Naive thymus-derived CD8-positive, alpha-beta T cell (primary cell): ENCODE results near the gene CRYM. TPM values are rescaled to one million over a fixed set of nuclear protein-coding genes. Genes with fewer than 3 reads are reported as not detected.
"Not testable (repeated sequence)": the region's sequence is repeated elsewhere in the genome, so short reads cannot be mapped to it uniquely, and the experiment has no call there.

Experiments used
- ATAC-seq, 2 donors: fragments of 150-1000 bp; cut with Tn5 transposase in 1 of 2; sonication (Bioruptor Pico), chemical (Tn5 transposase) in 1 of 2; 1 replicate in 1 of 2; 2 replicates in 1 of 2; pipeline ENCODE4 v1.10.0; 2021; ENCODE audit warnings: mild to moderate bottlenecking in 2 of 2, moderate library complexity in 2 of 2
- POLR2A ChIA-PET: fragments of 350-600 bp; sonication (Branson Sonifier 250); formaldehyde crosslinking; loops from one replicate; lab custom pipeline; 2021; ENCODE audit warnings: antibody characterized with exemption; lab: Charles Lee
- DNase-seq, 10 donors: peaks; one replicate each; pipeline versions ENCODE4 v3.0.0 to v3.0.0-alpha.2; 2020 to 2022
- H3K27ac Mint-ChIP-seq, 10 donors: one replicate each; pipeline ENCODE4 v1.8.0; 2020 to 2022; ENCODE audit warnings: mild to moderate bottlenecking in 10 of 10, mixed read lengths in 10 of 10, moderate library complexity in 4 of 10, inconsistent platforms in 1 of 10
- H3K27me3 Mint-ChIP-seq, 5 donors: one replicate each; pipeline ENCODE4 v1.8.0; 2021 to 2022; ENCODE audit warnings: mixed read lengths in 5 of 5
- H3K36me3 Mint-ChIP-seq, 3 donors: one replicate each; pipeline ENCODE4 v1.8.0; 2020 to 2022; ENCODE audit warnings: mixed read lengths in 3 of 3, mild to moderate bottlenecking in 2 of 3, inconsistent platforms in 1 of 3
- H3K4me1 Mint-ChIP-seq, 4 donors: one replicate each; pipeline ENCODE4 v1.8.0; 2021 to 2022; ENCODE audit warnings: mixed read lengths in 4 of 4
- H3K4me3 Mint-ChIP-seq, 10 donors: one replicate each; pipeline ENCODE4 v1.8.0; 2020 to 2022; ENCODE audit warnings: mild to moderate bottlenecking in 10 of 10, mixed read lengths in 10 of 10, moderate library complexity in 6 of 10, inconsistent platforms in 1 of 10
- H3K9me3 Mint-ChIP-seq, 9 donors: one replicate each; pipeline ENCODE4 v1.8.0; 2020 to 2022; ENCODE audit warnings: mixed read lengths in 9 of 9, mild to moderate bottlenecking in 3 of 9, inconsistent platforms in 1 of 9, moderate library complexity in 1 of 9
- polyA plus RNA-seq, 3 donors: library from polyadenylated mRNA; unstranded; fragments of 300-500 nt; fragmentation: Illumina TruSeq; gene quantifications; one replicate each; pipeline ENCODE4 v1.2.3, GENCODE V29; 2021
- total RNA-seq, 8 experiments: library from RNA in 2 of 8; stranded (reverse) in 2 of 8; gene quantifications; one replicate each; pipeline ENCODE4 v1.2.3 and lab custom pipeline; 2021 to 2026

Gene CRYM
- total RNA-seq (not detected), polyA plus RNA-seq (not detected), total RNA-seq (lab: John Stamatoyannopoulos, UW) (0 reads per million in 6 experiments)

DNA sequence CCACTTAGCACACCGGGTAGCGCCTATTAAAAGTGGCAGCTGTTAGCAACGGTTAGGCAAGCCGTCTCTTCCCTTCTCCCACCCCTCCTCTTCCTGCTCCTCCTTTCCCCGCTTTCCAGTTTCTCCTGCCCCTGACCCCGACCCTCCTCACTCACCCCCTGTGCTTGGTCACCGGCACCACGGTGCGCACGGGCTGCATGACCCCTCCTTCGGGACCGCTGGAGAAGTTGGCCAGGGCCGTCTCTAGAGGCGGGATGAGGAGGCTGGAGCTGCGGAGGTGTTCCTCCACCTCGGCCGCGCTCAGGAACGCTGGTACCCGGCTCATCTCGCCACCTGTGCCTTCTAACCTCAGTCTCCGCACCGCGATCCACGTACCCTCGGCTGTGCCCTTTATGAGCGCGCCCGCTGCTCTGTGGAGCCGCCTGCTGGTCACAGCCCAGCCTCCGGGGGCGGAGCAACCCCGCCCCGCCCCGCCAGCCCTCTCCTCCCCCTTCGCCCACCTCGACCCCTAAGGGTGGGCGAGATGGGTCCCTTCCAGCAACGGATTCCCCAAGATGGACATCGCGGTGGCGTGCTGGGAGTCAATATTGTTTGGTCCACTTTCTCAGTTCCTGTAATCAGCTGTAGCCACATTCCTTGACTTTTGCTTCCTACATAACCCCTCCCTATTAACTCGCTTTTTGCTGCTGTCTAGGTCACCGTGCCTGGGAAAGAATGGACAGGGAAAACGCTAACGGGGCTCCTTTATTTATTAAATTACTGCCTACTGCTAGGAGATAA is at the start of gene CRYM:
TSS of gene CRYM (minus strand) at position 364 of the 780 bp plus-strand sequence. CDS start at position 325, 39 bp downstream.
- Mint-ChIP-seq H3K27ac (no peak within 1 kb of the TSS), H3K9me3 (peaks cover 0 to 6% (median 0%) of the 10 kb centered on the region in 9 donors), H3K4me3 (peak within 1 kb of the TSS in 7 of 10 donors; percentile 38 to 70 (median 54)), H3K4me1 (peaks cover 0 to 15% (median 7%) of the 10 kb centered on the region in 4 donors), H3K27me3 (peaks cover 54 to 76% (median 62%) of the 10 kb centered on the region in 5 donors), H3K36me3 (no peaks in the 10 kb centered on the region)
- DNase-seq (peak in 4 of 10 donors; percentile 15 to 37 (median 34)), ATAC-seq (peak; percentile 61 to 68)
- POLR2A ChIA-PET: interaction anchor here (1.1 kb wide), 1 partner anchor 19 kb away, joined by 3 read pairs; no protein-coding TSS in a partner anchor

DNA sequence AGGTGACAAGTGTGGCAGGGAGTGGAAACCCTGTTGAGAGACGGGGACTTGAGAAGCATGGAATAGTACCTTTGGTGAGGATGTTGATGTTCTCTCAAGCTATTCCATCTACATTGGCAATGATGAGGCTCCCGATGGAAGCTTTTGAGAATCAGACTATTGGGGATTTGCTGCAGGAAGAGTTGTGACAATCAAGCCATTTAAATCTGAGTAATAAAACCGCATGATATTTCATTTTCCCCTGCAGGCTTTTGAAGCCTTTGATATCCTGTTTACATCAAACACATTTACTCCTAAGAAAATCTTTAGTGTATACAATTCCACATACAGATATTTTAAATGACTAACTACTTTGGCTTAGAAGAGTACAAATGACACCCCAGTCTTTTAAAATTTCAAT is 49.0 kb upstream of the CRYM start:
- Mint-ChIP-seq H3K27me3 (peaks cover 0 to 16% (median 3%) of the 10 kb centered on the region in 5 donors), H3K4me3 (no peak overlapping the region), H3K27ac (no peak overlapping the region), H3K9me3 (peaks cover 0 to 37% (median 15%) of the 10 kb centered on the region in 9 donors), H3K36me3 (peaks cover 4 to 15% (median 11%) of the 10 kb centered on the region in 3 donors), H3K4me1 (no peaks in the 10 kb centered on the region)
- DNase-seq (no peak), ATAC-seq (no peak)
- POLR2A ChIA-PET: no interaction called here

DNA sequence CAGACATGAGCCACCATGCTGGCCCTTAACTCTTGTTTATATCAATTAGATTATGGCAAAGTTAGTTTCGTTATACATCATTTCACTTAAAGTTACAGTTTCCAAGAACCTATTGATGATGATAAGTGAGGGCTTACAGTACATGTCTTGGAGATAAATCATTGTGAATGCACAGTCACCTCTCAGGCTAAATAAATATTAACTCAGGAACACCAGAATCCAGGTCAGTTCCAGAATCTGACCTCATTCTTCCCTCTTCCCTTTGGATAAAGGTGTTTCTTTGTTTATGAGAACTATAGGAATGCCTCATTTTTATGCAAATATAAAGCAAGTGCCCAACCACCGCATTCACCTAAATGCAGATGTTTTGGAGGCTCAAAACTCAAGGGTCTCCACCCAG is 48.4 kb upstream of the CRYM start:
- POLR2A ChIA-PET: no interaction called here
- peak overlapping the region in 1 of 10 donors; percentile 32 for H3K27ac Mint-ChIP-seq
- no peak for ATAC-seq
- H3K9me3 Mint-ChIP-seq: peaks cover 0 to 37% (median 15%) of the 10 kb centered on the region in 9 donors
- H3K4me1 Mint-ChIP-seq: no peaks in the 10 kb centered on the region
- no peak for DNase-seq
- H3K36me3 Mint-ChIP-seq: peaks cover 3 to 15% (median 11%) of the 10 kb centered on the region in 3 donors
- no peak overlapping the region for H3K4me3 Mint-ChIP-seq
- H3K27me3 Mint-ChIP-seq: peaks cover 0 to 16% (median 3%) of the 10 kb centered on the region in 5 donors

DNA sequence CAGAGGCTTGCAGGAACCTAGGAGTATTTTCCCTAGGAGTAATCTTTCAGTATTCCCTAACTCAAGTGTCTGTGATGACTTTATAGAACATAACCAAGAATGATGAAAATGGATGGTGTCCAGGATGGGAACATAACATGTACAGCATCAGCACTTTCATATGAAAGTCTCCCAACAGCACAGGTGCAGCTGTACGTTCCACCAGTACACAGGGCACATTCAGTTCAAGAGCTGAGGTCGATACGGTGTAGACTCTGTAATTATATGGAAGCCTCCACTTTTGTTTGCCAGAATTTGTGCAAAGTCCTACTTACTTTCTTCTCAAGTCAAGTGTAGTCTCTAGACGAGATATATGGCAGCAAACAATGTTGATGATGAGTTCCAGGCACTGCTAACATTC is 46.2 kb upstream of the CRYM start:
- H3K4me3 Mint-ChIP-seq: no peak overlapping the region
- peaks cover 3 to 15% (median 9%) of the 10 kb centered on the region in 3 donors for H3K36me3 Mint-ChIP-seq
- POLR2A ChIA-PET: no interaction called here
- H3K9me3 Mint-ChIP-seq: peaks cover 0 to 25% (median 13%) of the 10 kb centered on the region in 9 donors
- ATAC-seq (no peak), DNase-seq (no peak)
- H3K27ac Mint-ChIP-seq: no peak overlapping the region
- H3K27me3 Mint-ChIP-seq: peaks cover 1 to 27% (median 5%) of the 10 kb centered on the region in 5 donors
- no peaks in the 10 kb centered on the region for H3K4me1 Mint-ChIP-seq

GRCh38 chr16:21322251-21322650 is 44.2 kb upstream of the CRYM start:
- H3K4me1 Mint-ChIP-seq, POLR2A ChIA-PET, DNase-seq, H3K36me3 Mint-ChIP-seq, H3K27ac Mint-ChIP-seq, H3K4me3 Mint-ChIP-seq, ATAC-seq, H3K9me3 Mint-ChIP-seq: not testable (repeated sequence)
- peaks cover 0 to 12% (median 5%) of the 10 kb centered on the region in 5 donors for H3K27me3 Mint-ChIP-seq

GRCh38 chr16:21321736-21322135 is 43.6 kb upstream of the CRYM start:
- Mint-ChIP-seq H3K27me3 (peaks cover 0 to 12% (median 5%) of the 10 kb centered on the region in 5 donors), H3K27ac (no peak overlapping the region), H3K4me1 (no peaks in the 10 kb centered on the region), H3K9me3 (peaks cover 0 to under 1% (median 0%) of the 10 kb centered on the region in 9 donors), H3K4me3 (no peak overlapping the region), H3K36me3 (no peaks in the 10 kb centered on the region)
- no peak for DNase-seq
- no peak for ATAC-seq
- POLR2A ChIA-PET: no interaction called here

DNA sequence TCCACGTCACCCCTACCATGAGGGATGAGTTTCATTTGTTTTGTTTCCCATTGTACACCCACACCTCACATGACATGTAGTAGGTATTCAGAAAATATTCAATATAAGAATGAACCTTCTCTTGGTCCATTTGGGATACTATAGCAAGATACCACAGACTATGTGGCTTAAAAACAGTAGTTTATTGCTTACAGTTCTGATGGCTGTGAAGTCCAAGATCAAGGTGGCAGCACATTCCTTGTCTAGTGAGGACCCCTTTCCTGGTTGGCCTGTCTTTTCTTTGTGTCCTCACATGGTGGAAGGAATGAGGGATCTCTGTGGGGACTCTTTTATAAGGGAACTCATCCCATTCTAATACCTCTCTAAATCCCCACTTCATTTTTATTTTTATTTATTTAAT is 36.2 kb upstream of the CRYM start:
- no peak overlapping the region for H3K4me3 Mint-ChIP-seq
- no peaks in the 10 kb centered on the region for H3K4me1 Mint-ChIP-seq
- H3K27ac Mint-ChIP-seq: no peak overlapping the region
- no peak for DNase-seq
- no peaks in the 10 kb centered on the region for H3K36me3 Mint-ChIP-seq
- peaks cover 0 to 4% (median 0%) of the 10 kb centered on the region in 9 donors for H3K9me3 Mint-ChIP-seq
- H3K27me3 Mint-ChIP-seq: peaks cover 5 to 38% (median 15%) of the 10 kb centered on the region in 5 donors
- ATAC-seq: no peak
- POLR2A ChIA-PET: no interaction called here

- H3K27me3 Mint-ChIP-seq: peaks cover 7 to 49% (median 17%) of the 10 kb centered on the region in 5 donors
- H3K4me3 Mint-ChIP-seq, H3K4me1 Mint-ChIP-seq, POLR2A ChIA-PET, DNase-seq, ATAC-seq, H3K36me3 Mint-ChIP-seq, H3K27ac Mint-ChIP-seq: not testable (repeated sequence)
- H3K9me3 Mint-ChIP-seq: peaks cover 0 to 10% (median 0%) of the 10 kb centered on the region in 9 donors
These were observed 34.8 kb upstream of the CRYM start for GRCh38 chr16:21312863-21313372.

DNA sequence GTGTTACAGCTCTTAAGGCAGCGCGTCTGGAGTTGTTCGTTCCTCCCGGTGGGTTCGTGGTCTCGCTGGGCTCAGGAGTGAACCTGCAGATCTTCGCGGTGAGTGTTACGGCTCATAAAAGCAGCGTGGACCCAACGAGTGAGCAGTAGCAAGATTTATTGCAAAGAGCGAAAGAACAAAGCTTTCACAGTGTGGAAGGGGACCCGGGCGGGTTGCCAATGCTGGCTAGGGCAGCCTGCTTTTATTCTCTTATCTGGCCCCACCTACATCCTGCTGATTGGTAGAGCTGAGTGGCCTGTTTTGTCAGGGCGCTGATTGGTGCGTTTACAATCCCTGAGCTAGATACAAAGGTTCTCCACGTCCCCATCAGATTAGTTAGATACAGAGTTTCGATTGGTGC is 34.0 kb upstream of the CRYM start:
- peaks cover 8 to 49% (median 17%) of the 10 kb centered on the region in 5 donors for H3K27me3 Mint-ChIP-seq
- H3K9me3 Mint-ChIP-seq: peaks cover 0 to 10% (median 1%) of the 10 kb centered on the region in 9 donors
- ATAC-seq, H3K36me3 Mint-ChIP-seq, POLR2A ChIA-PET, H3K4me1 Mint-ChIP-seq, DNase-seq, H3K27ac Mint-ChIP-seq, H3K4me3 Mint-ChIP-seq: not testable (repeated sequence)

- H3K27me3 Mint-ChIP-seq: peaks cover 20 to 64% (median 37%) of the 10 kb centered on the region in 5 donors
- H3K27ac Mint-ChIP-seq, POLR2A ChIA-PET, ATAC-seq, H3K36me3 Mint-ChIP-seq, DNase-seq, H3K4me3 Mint-ChIP-seq: not testable (repeated sequence)
- peaks cover 0 to 10% (median 1%) of the 10 kb centered on the region in 9 donors for H3K9me3 Mint-ChIP-seq
- peaks cover 4 to 14% (median 10%) of the 10 kb centered on the region in 4 donors for H3K4me1 Mint-ChIP-seq
These were observed 28.6 kb upstream of the CRYM start for GRCh38 chr16:21306712-21307111.

DNA sequence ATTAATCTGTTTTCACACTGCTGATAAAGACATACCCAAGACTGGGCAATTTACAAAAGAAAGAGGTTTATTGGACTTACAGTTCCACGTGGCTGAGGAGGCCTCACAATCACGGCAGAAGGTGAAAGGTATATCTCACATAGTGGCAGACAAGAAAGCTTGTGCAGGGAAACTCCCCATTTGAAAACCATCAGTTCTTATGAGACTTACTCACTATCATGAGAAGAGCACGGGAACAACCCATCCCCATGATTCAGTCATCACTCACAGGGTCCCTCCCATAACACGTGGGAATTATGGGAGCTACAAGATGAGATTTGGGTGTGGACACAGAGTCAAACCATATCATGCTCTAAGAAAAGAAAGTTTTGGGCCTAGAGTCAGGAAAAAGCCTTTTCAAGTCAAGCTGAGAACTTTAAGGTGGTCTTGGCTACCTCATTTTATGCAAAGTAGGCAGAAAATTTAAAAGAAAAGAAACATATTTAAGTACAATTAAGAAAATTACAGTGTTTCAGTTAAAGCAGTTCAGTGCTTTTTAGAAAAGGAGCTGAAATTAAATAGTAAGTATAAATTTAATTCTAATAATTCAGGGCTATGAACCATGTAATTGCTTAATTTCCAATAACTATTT is 24.9 kb upstream of the CRYM start:
- ATAC-seq (no peak), DNase-seq (no peak)
- H3K9me3 Mint-ChIP-seq: peaks cover 0 to 1% (median 0%) of the 10 kb centered on the region in 9 donors
- H3K4me1 Mint-ChIP-seq: peaks cover 13 to 27% (median 25%) of the 10 kb centered on the region in 4 donors
- H3K27ac Mint-ChIP-seq: no peak overlapping the region
- H3K36me3 Mint-ChIP-seq: no peaks in the 10 kb centered on the region
- H3K4me3 Mint-ChIP-seq: peak overlapping the region in 1 of 10 donors; percentile 85
- POLR2A ChIA-PET: no interaction called here
- peaks cover 16 to 48% (median 36%) of the 10 kb centered on the region in 5 donors for H3K27me3 Mint-ChIP-seq

DNA sequence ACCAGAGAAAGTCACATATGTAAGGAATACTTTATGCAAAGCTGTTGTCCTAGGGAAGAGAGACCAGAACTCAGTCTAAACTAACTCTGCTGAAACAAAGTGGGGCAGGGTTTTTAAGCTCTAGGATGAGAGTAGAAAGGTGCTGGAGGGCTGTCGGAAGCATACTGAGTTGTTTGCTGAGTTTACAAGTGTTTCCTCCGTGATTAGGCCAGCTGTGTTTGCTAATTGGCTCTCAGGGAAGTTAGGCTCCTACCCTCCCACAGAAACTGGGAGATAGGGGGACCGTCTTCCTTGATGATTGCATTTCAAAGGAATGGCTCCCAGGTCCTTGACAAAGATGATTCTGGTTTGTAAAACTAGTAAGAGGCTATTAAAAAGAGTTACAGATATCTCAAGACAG is 24.4 kb upstream of the CRYM start:
- POLR2A ChIA-PET: no interaction called here
- no peaks in the 10 kb centered on the region for H3K36me3 Mint-ChIP-seq
- ATAC-seq: no peak
- no peak for DNase-seq
- H3K4me3 Mint-ChIP-seq: peak overlapping the region; percentile 59 to 95 (median 78)
- H3K27me3 Mint-ChIP-seq: peaks cover 16 to 48% (median 36%) of the 10 kb centered on the region in 5 donors
- peaks cover 13 to 27% (median 25%) of the 10 kb centered on the region in 4 donors for H3K4me1 Mint-ChIP-seq
- peak overlapping the region in 1 of 10 donors; percentile 10 for H3K27ac Mint-ChIP-seq
- H3K9me3 Mint-ChIP-seq: peaks cover 0 to 1% (median 0%) of the 10 kb centered on the region in 9 donors
